Muscle of back (tissue), 11 donors: ENCODE data around the gene FAM217A. TPM values are rescaled to one million over a fixed set of nuclear protein-coding genes. Genes with fewer than 3 reads are reported as not detected.
A peak's percentile ranks its signal among the peaks of the same experiment; 100 is the strongest.

ENCODE experiments used
- DNase-seq, 3 donors: peaks; one replicate each; pipeline versions ENCODE4 v3.0.0 to v3.0.0-alpha.2; 2013
- polyA plus RNA-seq, 10 donors: library from polyadenylated mRNA; unstranded; fragments of 120-200 nt; gene quantifications; one replicate each; pipeline ENCODE4 v1.2.1, GENCODE V29; 2013; ENCODE audit not compliant: insufficient read length in 10 of 10

The FAM217A gene
- polyA plus RNA-seq, 10 donors, result 0.43 to 1.6 (median 1.1) TPM; not detected in 3

GRCh38 chr6:4021854-4022695 lies 56.9 kb downstream of the FAM217A start:
- DNase-seq, result peak in 1 of 3 donors; percentile 11

DNA sequence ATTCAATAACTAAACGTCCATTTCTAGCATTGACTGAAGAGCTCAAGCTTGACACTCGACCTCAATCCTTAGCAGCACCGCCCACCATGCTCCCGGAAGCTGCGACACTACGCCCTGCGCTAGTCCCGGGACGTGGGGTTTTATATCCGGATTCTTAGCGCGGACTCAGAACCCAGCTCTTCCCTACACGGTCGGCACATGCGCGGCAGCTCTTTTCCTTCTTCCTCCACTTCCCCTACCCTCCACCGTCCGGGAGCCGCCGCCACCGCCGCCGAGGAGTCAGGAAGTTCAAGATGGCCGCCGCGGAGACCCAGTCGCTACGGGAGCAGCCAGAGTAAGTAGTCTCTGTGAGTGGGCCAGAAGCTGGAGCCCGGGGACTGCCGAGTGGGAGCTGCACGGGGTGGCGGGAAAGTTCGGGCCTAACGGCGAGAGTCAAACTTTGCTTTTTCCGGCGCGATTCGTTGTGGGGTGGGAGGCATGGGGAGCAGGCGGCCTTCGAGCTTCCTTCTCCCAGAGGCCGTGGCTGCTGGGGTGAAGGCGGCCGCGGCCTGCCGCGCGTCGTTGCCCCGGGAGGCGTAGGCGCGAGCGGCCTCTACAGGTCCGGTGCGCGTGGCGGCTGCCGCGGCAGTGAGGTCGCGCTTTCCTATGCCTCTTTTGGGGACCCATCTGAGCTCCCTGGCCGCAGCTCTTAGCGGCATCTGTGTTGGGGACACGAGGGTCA lies 57.6 kb downstream of the FAM217A start:
- peak; percentile 97 to 98 (median 98) for DNase-seq

DNA sequence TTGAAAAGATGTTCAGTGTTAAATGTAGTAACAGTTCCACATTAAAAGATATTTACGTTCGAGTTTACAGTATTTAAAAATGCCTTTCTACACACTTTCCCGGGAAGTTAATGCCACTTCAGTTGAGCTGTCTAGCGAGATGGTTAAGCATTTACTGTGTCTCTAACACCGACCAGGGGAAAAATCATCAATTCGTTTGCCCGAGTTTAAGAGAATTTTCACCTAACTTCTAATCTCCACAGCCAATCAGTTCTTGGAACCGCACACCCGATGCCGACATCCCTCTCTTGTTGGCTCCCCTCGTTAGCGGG lies 58.2 kb downstream of the FAM217A start:
- no peak for DNase-seq

DNA sequence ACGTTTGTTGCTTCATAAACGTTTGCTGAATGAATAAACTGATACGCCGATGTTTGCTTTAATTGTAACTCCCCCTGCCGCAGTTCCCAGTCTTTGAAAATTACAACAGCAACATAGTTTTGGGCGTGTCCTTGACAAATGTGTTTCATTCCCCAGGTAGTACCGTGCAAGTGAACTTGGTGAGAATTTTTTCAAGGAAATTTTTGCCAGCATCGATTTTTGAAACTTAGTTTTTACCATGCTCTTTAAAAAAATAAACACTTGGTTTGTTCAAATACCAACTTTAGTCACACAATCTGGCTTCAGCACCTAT lies 60.1 kb downstream of the FAM217A start:
- no peak for DNase-seq

Other genes with a start within 250 kb of the FAM217A start
- gene FAM50B, start 229.8 kb downstream of the FAM217A start, polyA plus RNA-seq, result 1 to 10 TPM; 5.3 to 8.4 (median 6.4) TPM
- 10 to 100 TPM; 44.5 to 64.7 (median 52.5) TPM for gene ECI2, start 56.4 kb upstream of the FAM217A start, polyA plus RNA-seq